LNCAP (cell line): ENCODE measurements around the gene OXNAD1.

Experiments
- TF ChIP-seq, protein P1 (sequence below): fragments of 450-650 bp; IDR thresholded peaks from 2 replicates; pipeline ENCODE4 v1.5.1; 2017; ENCODE audit warnings: mild to moderate bottlenecking

The OXNAD1 gene

DNA sequence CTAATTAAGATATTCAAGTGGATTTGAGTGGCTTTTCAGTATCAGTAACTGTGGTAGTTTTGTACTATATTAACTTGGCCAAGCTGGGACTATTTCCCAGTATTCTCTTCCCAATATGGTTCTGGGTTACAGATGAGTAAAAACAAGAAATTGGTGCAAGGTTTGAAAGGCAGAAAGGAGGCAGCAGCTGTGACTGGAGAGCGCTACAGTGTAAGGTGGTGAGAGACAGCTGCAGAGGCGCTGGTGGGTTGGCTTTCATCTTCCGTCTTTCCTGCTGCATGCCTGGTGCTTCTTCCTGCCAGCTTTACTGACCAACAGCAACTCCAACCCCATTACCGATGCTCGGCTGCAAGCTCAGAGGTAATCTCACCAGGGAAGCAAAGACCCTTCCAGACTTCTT, 10.1 kb upstream of the OXNAD1 start:
- TF ChIP-seq, protein P1, sequence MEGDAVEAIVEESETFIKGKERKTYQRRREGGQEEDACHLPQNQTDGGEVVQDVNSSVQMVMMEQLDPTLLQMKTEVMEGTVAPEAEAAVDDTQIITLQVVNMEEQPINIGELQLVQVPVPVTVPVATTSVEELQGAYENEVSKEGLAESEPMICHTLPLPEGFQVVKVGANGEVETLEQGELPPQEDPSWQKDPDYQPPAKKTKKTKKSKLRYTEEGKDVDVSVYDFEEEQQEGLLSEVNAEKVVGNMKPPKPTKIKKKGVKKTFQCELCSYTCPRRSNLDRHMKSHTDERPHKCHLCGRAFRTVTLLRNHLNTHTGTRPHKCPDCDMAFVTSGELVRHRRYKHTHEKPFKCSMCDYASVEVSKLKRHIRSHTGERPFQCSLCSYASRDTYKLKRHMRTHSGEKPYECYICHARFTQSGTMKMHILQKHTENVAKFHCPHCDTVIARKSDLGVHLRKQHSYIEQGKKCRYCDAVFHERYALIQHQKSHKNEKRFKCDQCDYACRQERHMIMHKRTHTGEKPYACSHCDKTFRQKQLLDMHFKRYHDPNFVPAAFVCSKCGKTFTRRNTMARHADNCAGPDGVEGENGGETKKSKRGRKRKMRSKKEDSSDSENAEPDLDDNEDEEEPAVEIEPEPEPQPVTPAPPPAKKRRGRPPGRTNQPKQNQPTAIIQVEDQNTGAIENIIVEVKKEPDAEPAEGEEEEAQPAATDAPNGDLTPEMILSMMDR, result no peak

DNA sequence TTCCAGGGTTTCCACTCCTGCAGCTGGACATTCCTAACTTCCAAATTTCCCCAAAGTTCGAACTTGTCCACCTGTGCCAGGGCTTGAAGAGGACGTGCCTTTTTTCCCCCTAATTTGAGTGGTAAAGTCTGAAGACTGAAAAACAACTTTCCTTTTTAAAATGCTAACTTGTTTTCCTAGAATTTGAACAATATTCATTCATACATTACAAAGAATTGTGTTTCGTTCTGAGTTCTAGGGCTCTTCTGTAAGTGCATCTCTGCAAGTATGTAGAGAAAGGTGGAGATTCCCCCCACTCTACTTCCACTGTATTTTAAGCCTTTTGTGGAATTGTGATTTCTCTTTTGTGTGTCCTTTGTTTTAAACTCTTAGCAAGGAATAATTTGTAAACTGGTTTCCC, 9.7 kb upstream of the OXNAD1 start:
- TF ChIP-seq, protein P1, result no peak

- TF ChIP-seq, protein P1, result no peak
These were observed 9.3 kb upstream of the OXNAD1 start for GRCh38 chr3:16255726-16256125.

DNA sequence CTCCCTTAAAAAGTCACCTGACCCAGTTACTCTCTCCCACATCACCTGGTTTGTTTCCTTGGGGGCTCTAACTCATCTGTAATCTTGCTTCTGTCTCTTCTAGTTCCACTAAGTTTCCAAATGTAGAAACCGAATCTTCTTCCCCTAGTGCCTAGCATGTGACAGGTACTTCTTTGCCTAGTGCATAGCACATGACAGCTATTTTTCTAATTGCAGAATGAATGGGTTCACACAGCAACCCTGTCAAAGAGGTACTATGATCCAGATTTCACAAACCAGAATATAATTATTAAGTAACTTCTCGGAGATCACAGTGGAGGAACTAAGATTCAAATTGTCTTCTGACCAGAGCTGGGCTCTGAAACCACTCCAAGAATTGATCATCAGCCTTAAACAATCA, 7.7 kb upstream of the OXNAD1 start:
- TF ChIP-seq, protein P1, result no peak

DNA sequence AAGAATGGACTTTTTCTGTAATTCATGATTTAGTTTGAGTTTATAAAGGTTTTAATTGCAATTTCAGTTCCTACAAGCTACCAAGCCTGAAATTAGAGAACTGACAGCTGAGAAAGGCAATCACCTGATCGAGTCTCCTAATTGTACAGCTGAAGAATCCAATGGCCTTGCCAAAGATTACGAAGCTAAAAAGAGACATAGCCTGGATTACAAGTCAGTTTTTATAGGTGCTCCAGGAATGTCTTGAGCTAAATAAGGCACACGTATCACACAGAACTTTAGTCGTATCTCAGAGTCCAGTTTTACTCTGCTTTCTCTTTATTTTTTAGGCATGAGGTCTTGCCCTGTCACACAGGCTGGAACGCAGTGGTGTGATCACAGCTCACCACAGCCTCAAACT, 6.8 kb upstream of the OXNAD1 start:
- TF ChIP-seq, protein P1, result no peak

DNA sequence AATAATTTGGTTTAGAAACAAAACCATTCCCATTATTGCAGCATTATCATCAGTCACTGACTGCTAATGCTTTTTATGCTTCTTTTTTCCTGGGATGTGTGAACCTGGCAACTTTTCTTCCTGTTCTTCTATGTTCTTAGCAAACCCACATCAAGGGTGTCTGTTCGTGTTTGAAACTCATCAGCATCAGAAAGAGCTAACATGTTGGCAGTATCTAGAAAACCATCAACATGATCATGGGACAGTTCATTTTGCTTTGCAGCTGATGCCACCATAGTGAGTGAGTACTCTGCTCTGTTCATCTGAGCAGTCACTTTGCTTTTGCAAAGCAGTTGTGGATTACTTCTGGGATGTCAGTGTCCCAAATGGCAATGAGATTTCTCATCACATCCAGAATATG, 6.1 kb upstream of the OXNAD1 start:
- TF ChIP-seq, protein P1, result no peak

DNA sequence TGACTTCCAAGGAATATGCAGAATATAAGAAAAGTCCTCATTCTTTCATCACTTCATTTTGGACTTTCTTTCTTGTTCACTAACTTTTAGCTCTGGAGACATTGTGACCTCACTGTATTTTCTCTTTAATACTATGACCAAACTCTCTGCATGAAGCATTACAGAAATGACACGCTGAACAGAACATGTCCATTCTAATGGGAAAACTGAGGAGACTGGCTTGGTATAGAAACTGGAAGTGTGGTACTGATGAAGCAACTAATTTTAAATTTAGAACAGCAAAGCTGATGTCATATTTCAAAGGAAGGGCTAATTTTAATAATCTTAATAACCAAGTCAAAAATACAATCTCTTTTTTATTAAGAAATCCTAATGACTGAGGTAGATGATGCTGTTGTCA, 5.0 kb upstream of the OXNAD1 start:
- TF ChIP-seq, protein P1, result no peak

DNA sequence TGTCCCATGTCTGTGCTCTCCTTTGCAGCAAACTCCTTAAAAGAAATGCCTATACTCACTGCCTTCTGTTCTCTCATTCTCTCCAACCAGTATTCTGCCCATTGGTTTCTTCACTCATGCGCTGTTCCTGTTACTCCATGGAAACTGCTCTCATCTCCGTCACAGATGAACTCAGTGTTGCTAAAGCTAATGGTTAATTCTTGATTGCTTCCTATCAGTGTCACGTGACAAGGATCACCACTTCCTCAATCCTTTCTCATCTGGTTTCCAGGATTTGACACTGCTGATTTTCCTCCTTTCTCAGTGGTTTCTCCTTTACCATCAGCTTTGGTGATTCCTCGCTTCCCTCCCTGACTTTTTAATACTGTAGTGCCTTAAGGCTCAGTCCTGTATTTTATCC, 2.8 kb upstream of the OXNAD1 start:
- TF ChIP-seq, protein P1, result no peak
